ENCODE measurements around the gene SCD. TPM values are rescaled to one million over a fixed set of nuclear protein-coding genes. Genes with fewer than 3 reads are reported as not detected.

The SCD gene
- total RNA-seq, 1 donor from 2014 or later = 276 TPM

GRCh38 chr10:100346351-100346764, 675 bp upstream of the SCD start:
- Histone ChIP-seq H3K27ac (peak overlapping the region; percentile 71), H3K4me3 (peak overlapping the region; percentile 72), H3K27me3 (no peaks in the 10 kb centered on the region), H3K36me3 (no peaks in the 10 kb centered on the region), H3K9me3 (no peaks in the 10 kb centered on the region), H3K4me1 (peaks cover 9% of the 10 kb centered on the region)
- intact Hi-C loops (cut with DNase I) = no loop called here
- no peak for TF ChIP-seq CTCF (IDR thresholded peaks at IDR 0.05)
- DNase-seq (peak; percentile 87), ATAC-seq (peak; percentile 68)

- no peak for TF ChIP-seq CTCF (IDR thresholded peaks at IDR 0.05)
- peaks cover 5% of the 10 kb centered on the region for H3K36me3 ChIP-seq
- no peaks in the 10 kb centered on the region for H3K27me3 ChIP-seq
- no peak overlapping the region for H3K27ac ChIP-seq
- ATAC-seq (peak; percentile 1), DNase-seq (no peak)
- H3K9me3 ChIP-seq = no peaks in the 10 kb centered on the region
- peak overlapping the region; percentile 72 for H3K4me3 ChIP-seq
- peaks cover 9% of the 10 kb centered on the region for H3K4me1 ChIP-seq
- intact Hi-C loops (cut with DNase I) = no loop called here
Observed at GRCh38 chr10:100347568-100348195, 649 bp downstream of the SCD start.

GRCh38 chr10:100348389-100348927, 1.4 kb downstream of the SCD start:
- intact Hi-C loops (cut with DNase I) = no loop called here
- Histone ChIP-seq H3K36me3 (peaks cover 10% of the 10 kb centered on the region), H3K4me3 (peak overlapping the region; percentile 72), H3K27me3 (no peaks in the 10 kb centered on the region), H3K4me1 (peaks cover 9% of the 10 kb centered on the region), H3K9me3 (no peaks in the 10 kb centered on the region), H3K27ac (no peak overlapping the region)
- ATAC-seq (no peak), DNase-seq (no peak)
- no peak for TF ChIP-seq CTCF (IDR thresholded peaks at IDR 0.05)

- H3K4me1 ChIP-seq = peaks cover 9% of the 10 kb centered on the region
Observed at GRCh38 chr10:100349087-100349486, 2.1 kb downstream of the SCD start.

GRCh38 chr10:100349672-100350071, 2.6 kb downstream of the SCD start:
- no peak for TF ChIP-seq CTCF (IDR thresholded peaks at IDR 0.05)
- intact Hi-C loops (cut with DNase I) = no loop called here
- no peak overlapping the region for H3K27ac ChIP-seq
- peaks cover 16% of the 10 kb centered on the region for H3K36me3 ChIP-seq
- ATAC-seq = no peak
- H3K27me3 ChIP-seq = no peaks in the 10 kb centered on the region
- DNase-seq = no peak
- H3K4me1 ChIP-seq = peaks cover 9% of the 10 kb centered on the region
- peak overlapping the region; percentile 72 for H3K4me3 ChIP-seq
- no peaks in the 10 kb centered on the region for H3K9me3 ChIP-seq

More at GRCh38 chr10:100349087-100349486, 2.1 kb downstream of the SCD start:
- intact Hi-C loops (cut with DNase I) = no loop called here
- Histone ChIP-seq H3K27me3 (no peaks in the 10 kb centered on the region), H3K36me3 (peaks cover 10% of the 10 kb centered on the region), H3K9me3 (no peaks in the 10 kb centered on the region), H3K4me3 (peak overlapping the region; percentile 72), H3K27ac (no peak overlapping the region)
- no peak for DNase-seq
- no peak for ATAC-seq
- TF ChIP-seq CTCF (IDR thresholded peaks at IDR 0.05) = no peak

Measured in upper lobe of right lung (tissue), 1 donor.